ENCODE measurements around the gene ARRDC3. TPM values are rescaled to one million over a fixed set of nuclear protein-coding genes. Genes with fewer than 3 reads are reported as not detected.

ARRDC3 gene
- total and polyA plus RNA-seq, 9 of the 15 experiments (the other 6 are each of a cell fraction or from before 2014, with no cell fraction given) = 15.3 to 58.1 (median 39.4) TPM

DNA sequence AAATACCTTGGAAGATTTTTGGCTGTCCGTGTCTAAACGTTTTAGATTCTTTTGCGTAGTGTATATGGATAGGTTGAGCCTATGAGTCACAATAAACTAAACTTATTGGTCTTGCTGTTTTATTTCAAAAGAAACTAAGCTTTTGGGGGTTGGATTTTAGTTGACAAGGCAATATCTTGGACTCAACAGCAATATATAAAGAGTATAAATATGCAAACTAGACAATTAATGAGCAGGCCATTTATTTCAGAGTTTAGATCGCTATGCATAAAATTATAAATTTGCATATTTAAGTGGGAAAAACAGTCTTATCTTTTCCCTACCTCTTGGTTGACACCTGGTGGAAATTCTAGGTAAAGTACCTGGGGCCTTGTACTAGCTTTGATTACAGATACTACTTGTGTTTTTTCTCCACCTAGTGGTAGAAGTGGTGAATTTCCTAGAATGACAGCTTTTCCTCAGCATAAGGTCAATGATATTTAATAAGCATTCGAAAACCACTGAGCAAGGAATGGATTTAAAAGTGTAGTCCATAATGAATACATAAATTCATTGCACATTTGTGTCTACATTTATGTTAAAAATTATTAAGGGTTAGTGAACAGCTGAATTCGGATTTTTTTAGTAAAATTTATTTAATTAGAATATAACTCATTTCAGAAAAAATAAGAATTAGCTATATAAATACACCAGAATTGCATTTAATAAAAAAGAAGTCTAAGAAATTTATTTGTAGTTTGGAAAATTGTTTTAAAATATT, 1.7 kb upstream of the ARRDC3 start (continued):
- TF ChIP-seq, protein P1, sequence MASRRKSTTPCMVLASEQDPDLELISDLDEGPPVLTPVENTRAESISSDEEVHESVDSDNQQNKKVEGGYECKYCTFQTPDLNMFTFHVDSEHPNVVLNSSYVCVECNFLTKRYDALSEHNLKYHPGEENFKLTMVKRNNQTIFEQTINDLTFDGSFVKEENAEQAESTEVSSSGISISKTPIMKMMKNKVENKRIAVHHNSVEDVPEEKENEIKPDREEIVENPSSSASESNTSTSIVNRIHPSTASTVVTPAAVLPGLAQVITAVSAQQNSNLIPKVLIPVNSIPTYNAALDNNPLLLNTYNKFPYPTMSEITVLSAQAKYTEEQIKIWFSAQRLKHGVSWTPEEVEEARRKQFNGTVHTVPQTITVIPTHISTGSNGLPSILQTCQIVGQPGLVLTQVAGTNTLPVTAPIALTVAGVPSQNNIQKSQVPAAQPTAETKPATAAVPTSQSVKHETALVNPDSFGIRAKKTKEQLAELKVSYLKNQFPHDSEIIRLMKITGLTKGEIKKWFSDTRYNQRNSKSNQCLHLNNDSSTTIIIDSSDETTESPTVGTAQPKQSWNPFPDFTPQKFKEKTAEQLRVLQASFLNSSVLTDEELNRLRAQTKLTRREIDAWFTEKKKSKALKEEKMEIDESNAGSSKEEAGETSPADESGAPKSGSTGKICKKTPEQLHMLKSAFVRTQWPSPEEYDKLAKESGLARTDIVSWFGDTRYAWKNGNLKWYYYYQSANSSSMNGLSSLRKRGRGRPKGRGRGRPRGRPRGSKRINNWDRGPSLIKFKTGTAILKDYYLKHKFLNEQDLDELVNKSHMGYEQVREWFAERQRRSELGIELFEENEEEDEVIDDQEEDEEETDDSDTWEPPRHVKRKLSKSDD (conservative IDR thresholded peaks at IDR 0.05; ENCODE audit: low read length) = no peak
- TF ChIP-seq GATA2 (CRISPR knock-in tag; IDR thresholded peaks at IDR 0.05) = peak; percentile 35; the same call in 1 of the 2 replicates
- no peak for TF ChIP-seq SREBF1 (IDR thresholded peaks at IDR 0.05; ENCODE audit: borderline replicate concordance, low read depth, low read length)
- TF ChIP-seq, protein P2, sequence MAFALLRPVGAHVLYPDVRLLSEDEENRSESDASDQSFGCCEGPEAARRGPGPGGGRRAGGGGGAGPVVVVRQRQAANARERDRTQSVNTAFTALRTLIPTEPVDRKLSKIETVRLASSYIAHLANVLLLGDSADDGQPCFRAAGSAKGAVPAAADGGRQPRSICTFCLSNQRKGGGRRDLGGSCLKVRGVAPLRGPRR (CRISPR knock-in tag; IDR thresholded peaks at IDR 0.05) = no peak
- TF ChIP-seq XRCC4 (IDR thresholded peaks at IDR 0.05; ENCODE audit: extremely low read depth, insufficient read depth, insufficient read length) = no peak
- TF ChIP-seq, protein P3, sequence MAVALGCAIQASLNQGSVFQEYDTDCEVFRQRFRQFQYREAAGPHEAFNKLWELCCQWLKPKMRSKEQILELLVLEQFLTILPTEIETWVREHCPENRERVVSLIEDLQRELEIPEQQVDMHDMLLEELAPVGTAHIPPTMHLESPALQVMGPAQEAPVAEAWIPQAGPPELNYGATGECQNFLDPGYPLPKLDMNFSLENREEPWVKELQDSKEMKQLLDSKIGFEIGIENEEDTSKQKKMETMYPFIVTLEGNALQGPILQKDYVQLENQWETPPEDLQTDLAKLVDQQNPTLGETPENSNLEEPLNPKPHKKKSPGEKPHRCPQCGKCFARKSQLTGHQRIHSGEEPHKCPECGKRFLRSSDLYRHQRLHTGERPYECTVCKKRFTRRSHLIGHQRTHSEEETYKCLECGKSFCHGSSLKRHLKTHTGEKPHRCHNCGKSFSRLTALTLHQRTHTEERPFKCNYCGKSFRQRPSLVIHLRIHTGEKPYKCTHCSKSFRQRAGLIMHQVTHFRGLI (CRISPR knock-in tag; IDR thresholded peaks at IDR 0.05) = no peak
- no peak for TF ChIP-seq WHSC1 (IDR thresholded peaks at IDR 0.05; ENCODE audit: low read length)
- no peak for TF ChIP-seq GTF2E2 (tag; IDR thresholded peaks at IDR 0.05)
- no peak for TF ChIP-seq NFE2L1 (tag; IDR thresholded peaks at IDR 0.05; ENCODE audit: borderline replicate concordance, low read depth)
- TF ChIP-seq, protein P4, sequence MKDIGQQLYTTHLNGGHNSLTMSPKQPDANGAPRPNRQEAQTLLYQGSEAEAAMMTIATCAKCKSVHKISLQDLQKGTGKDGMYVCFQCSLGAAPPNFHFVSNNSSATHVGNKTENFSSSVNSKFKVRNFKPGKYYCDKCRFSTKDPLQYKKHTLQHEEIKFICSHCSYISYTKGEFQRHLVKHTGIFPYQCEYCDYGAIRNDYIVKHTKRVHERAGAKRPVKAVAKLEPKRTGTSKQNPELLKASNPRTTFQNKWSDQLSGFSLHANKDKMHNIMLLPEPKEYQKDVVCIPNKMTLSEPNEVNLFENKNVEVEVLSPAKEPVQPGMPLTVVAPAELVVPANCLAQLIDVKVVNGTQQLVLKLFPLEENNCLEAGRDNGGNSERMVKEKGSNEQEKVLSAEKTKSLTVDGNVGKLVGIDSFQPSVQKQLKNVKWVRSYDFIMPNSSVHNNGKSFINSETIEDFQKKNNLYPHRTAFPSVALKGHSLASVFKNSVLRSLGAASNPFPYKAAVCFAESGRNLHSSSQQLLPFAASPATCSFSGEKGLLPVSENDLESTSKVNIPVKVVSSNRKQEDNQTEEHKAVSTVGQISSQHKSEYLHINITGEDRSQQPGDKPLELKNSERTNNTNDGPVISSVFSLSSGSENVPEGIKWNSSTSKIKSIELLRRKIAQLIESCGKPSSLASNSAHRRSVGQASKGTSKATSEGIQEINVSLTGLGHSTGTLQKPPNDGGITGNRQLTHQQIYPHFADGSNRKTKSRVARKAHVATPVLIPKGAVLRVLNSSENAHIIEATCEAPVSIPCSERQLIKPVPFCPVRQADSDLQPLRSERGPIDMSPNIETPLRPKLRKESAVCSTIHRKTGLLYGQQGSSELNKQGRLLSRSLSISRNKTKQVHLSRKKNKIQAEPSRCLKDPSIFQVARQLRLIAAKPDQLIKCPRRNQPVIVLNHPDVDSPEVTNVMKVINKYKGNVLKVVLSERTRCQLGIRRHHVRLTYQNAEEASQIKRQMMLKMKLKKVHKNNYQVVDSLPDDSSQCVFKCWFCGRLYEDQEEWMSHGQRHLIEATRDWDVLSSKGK (CRISPR knock-in tag; IDR thresholded peaks at IDR 0.05) = no peak
- TF ChIP-seq FOXA1 (IDR thresholded peaks at IDR 0.05; ENCODE audit: borderline replicate concordance) = no peak
- TF ChIP-seq RFX5 (IDR thresholded peaks at IDR 0.05; ENCODE audit: low read depth, low read length) = no peak
- TF ChIP-seq TEAD4 (IDR thresholded peaks at IDR 0.05; ENCODE audit: low read length) = 0 out of 2 replicates have a peak, but pooled peaks have one; percentile 31
- no peak for TF ChIP-seq TEAD4 (CRISPR knock-in tag; IDR thresholded peaks at IDR 0.05; ENCODE audit: borderline replicate concordance)
- no peak for TF ChIP-seq SLC30A9 (CRISPR knock-in tag; IDR thresholded peaks at IDR 0.05)
- TF ChIP-seq RFX1 (IDR thresholded peaks at IDR 0.05) = no peak
- no peak for TF ChIP-seq NCOA6 (IDR thresholded peaks at IDR 0.05)
- no peak for TF ChIP-seq ZNF24 (IDR thresholded peaks at IDR 0.05)
- TF ChIP-seq, protein P5, sequence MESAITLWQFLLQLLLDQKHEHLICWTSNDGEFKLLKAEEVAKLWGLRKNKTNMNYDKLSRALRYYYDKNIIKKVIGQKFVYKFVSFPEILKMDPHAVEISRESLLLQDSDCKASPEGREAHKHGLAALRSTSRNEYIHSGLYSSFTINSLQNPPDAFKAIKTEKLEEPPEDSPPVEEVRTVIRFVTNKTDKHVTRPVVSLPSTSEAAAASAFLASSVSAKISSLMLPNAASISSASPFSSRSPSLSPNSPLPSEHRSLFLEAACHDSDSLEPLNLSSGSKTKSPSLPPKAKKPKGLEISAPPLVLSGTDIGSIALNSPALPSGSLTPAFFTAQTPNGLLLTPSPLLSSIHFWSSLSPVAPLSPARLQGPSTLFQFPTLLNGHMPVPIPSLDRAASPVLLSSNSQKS (CRISPR knock-in tag; IDR thresholded peaks at IDR 0.05) = no peak
- TF ChIP-seq RBM15 (IDR thresholded peaks at IDR 0.05; ENCODE audit: insufficient read depth, low read length) = no peak
